ENCODE results near the gene GIPC1.
"Not testable (repeated sequence)": the region's sequence is repeated elsewhere in the genome, so short reads cannot be mapped to it uniquely, and the experiment has no call there.

GIPC1 gene

DNA sequence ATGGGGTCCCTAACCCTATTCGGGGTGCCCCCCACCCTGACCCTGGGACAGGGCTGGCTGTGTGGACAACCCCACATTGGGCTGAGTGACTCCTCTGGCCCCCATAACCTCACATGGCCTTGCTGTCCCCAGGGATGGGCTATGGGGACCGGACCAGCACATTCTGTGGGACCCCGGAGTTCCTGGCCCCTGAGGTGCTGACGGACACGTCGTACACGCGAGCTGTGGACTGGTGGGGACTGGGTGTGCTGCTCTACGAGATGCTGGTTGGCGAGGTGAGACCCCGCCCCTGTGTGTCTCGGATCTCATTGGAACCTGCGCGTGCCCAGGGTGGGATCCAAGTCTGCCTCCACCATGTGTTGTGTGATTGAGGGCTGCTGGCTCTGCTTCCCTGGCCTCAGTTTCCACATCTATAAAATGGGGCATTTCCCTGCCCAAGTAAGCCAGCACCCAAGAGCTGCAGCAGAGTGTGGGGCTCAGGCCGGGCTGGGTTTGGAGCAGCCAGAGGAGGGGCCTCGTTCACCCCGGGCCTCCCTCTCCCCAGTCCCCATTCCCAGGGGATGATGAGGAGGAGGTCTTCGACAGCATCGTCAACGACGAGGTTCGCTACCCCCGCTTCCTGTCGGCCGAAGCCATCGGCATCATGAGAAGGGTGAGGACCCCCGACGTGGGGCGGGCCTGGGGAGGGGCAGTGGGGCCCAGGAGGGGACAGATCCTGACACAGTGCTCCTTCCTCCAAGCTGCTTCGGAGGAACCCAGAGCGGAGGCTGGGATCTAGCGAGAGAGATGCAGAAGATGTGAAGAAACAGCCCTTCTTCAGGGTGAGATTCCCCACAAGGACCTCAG, 25.7 kb downstream of the GIPC1 start:
- no peak for DNase-seq

DNA sequence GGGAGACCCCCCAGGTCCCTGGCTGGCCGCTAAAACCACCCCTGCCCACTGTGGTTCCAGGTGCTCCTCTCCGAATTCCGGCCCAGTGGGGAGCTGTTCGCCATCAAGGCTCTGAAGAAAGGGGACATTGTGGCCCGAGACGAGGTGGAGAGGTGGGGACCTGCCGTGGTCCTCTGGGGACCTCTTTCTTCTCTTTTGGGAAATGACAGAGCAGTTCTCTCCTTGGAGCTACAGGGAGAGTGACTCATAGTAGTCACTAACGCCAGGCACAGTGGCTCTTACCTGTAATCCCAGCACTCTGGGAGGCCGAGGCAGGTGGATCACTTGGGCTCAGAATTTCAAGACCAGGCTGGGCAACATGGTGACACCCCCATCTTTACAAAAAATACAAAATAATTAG, 28.1 kb downstream of the GIPC1 start:
- peak in 1 of 2 experiments; percentile 31 for DNase-seq

- DNase-seq: no peak
Observed at GRCh38 chr19:14467391-14467790, 28.5 kb downstream of the GIPC1 start.

GRCh38 chr19:14463747-14464146, 32.2 kb downstream of the GIPC1 start:
- no peak for DNase-seq

DNA sequence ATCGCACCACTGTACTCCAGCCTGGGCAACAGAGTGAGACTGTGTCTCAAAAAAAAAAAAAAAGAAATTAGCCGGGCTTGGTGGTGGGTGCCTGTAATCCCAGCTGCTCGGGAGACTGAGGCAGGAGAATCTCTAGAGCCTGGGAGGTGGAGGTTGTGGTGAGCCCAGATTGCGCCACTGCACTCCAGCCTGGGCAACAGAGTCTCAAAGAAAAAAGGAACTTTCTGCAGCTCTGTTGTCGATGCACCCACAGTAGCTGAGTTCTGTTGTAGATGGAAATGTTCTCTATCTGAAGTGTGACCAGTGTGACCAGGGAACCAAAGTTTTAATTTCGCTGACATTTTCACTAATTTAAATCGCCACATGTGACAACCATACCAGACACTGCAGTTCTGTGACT, 33.5 kb downstream of the GIPC1 start:
- DNase-seq: not testable (repeated sequence)

- no peak for DNase-seq
Observed at GRCh38 chr19:14460935-14461334, 35.0 kb downstream of the GIPC1 start.

DNA sequence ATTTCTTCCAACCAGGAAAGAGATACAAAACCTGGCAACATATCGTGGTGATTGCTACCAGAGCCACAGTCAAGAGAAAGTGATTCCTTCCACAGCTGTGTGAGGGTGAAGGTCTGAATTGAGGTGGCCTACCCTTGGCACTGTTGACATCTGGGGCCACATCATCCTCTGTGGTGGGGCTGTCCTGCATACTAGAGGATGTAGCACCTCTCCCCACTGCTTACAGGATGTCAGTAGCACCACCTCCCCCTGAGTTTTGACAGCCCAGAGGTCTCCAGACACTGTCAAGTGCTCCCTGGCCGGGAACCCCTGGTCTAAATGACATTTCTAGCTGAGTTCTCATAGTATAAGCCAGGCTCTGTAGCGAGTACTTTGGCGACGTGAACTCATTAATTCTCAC, 36.2 kb downstream of the GIPC1 start:
- no peak for DNase-seq

GRCh38 chr19:14452303-14452702, 43.6 kb downstream of the GIPC1 start:
- DNase-seq: not testable (repeated sequence)

GRCh38 chr19:14450876-14451275, 45.1 kb downstream of the GIPC1 start:
- DNase-seq: no peak

DNA sequence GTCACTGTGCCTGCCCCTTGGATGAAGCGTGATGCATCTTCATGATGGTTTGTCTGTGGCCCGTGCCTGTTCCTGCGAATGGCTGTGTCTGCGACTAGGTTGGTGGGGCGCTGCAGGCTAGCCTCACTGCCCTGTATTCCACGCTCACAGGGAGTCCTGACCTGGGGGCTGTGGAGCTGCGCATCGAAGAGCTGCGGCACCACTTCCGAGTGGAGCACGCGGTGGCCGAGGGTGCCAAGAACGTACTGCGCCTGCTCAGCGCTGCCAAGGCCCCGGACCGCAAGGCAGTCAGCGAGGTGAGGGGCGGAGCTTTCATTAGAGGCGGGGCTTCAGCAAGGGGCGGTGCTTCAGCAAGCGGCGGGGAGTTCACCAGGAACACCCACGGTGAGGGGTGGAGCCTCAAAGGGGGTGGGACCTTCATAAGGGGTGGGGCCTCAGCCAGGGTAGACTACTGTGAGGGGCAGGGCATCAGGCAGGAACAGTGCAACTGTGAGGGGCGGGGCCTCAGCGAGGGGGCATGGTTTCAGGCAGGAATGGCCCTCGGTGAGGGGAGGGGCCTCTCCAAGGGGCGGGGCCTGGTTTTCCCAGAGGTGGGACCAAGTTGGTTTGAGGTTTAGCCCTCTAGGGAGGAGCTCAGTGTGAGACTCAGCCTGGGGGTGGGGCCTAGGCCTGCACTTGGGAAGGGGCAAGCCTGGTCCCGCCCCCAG, 45.6 kb downstream of the GIPC1 start:
- no peak for DNase-seq

DNA sequence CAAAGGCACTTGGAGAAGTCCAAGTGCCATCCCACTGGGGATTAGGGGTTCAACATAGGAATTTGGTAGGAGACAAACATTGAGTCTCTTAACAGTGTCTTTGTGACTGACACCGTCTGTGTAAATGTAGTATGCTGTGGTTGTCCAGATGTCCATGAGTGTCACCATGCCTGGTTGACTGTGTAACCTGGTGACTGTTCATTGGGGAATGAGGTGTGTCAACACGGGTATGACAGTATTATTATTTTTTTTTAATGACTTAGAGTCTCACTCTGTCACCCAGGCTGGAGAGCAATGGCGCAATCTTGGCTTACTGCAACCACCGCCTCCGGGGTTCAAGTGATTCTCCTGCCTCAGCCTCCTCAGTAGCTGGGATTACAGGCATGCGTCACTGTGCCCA, 46.6 kb downstream of the GIPC1 start:
- DNase-seq: no peak

DNA sequence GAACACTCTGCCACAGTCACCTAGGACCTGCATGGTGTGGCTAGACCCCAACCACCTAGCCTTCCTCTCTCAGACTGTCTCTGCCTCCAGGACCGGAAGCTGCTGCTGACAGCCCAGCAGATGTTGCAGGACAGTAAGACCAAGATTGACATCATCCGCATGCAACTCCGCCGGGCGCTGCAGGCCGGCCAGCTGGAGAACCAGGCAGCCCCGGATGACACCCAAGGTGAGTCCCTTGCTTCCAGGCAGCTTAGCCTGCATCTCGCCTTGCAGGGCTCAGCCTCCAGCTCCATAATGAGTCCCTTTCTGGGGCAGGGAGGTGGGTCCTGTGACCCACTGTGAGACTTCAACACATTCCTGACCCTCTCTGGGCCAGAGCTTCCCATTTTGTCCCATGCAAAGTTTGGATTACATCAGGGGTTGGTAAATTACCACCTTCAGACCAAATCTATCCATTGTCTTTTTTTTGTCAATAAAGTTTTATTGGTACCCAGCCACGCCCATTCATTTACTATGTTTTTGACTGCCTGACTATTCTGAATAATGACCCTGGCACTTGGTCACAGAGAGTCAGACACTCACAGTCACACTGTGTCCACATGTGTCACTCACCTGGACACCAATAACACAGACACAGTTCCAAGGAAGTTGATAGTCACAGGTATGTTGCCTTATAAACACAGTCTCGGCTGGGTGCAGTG, 49.4 kb downstream of the GIPC1 start:
- DNase-seq: no peak

GRCh38 chr19:14443632-14444216, 52.2 kb downstream of the GIPC1 start:
- no peak for DNase-seq

- DNase-seq: no peak
Observed at GRCh38 chr19:14442891-14443631, 52.9 kb downstream of the GIPC1 start.

GRCh38 chr19:14441041-14441938, 54.6 kb downstream of the GIPC1 start:
- DNase-seq: no peak

- DNase-seq: no peak
Observed at GRCh38 chr19:14440049-14440448, 55.9 kb downstream of the GIPC1 start.

- no peak for DNase-seq
Observed at GRCh38 chr19:14439014-14439413, 56.9 kb downstream of the GIPC1 start.

GRCh38 chr19:14437578-14438140, 58.3 kb downstream of the GIPC1 start:
- no peak for DNase-seq

DNA sequence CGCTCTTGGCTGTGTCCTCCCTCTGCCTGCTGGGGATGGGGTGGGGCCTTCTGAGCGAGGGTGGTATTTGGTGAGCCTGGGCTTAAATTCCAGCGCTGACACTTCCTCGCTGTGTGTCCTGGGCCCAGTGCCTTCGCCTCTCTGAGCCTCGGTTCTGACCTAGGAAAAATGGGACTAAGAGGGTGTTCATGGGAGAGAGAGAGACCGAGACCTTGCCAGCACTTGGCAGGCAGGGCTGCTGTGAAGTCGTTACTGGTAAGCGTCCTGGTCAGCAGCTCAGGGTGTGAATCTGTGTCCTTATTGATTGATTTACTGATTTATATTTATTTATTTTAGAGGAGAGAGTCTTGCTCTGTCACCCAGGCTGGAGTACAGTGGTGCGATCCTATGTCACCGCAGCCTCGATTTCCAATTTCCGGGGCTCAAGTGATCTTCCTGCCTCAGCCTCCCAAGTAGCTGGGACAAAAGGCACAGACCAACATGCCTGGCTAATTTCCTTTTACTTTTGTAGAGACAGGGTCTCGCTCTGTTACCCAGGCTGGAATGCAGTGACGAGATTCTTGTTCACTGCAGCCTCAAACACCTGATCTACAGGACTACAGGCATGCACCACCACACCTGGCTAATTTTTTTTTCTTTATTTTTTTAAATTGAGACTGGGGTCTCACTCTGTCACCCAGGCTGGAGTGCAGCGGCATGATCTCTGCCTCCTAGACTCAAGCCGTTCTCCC, 60.4 kb downstream of the GIPC1 start:
- DNase-seq: no peak

DNA sequence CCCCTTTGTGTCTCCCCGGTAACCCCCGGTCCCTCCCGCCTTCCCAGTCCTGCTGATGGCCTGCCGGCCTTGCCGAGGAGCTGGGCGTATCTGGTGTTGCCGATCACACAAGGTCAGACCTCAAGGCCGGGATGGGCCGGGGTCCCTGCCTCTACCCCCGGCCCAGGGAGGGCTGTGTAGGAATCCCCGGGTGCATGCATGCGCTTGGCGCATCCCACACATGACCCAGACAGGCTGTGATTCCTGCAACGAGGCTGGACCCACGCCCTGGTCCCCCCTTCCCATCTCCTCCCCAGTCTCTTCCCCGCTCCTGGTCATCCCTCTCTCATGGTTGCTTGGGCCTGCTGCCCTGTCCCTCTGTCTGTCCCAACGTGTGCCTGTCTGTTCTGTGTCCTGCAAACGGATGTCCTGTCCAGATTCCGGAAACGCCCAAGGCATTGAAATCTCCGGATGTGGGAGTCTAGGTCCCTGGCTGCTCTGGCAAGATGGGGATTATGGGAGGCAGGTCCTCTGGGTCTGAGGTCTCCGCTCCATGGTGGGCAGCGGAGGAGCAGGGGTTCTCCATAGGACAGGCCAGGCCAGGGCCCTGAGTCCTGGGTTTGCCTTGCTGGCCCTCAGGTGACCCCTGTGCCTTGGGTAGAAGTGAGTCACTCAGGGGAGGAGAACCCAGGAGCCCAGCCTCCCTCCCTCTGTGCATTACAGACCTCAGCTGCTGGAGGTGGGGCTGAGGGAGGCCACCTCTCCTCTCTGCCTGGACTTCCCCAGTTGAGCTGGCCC, 61.2 kb downstream of the GIPC1 start:
- no peak for DNase-seq
